ENCODE measurements around the gene ZC3H12C. TPM values are rescaled to one million over a fixed set of nuclear protein-coding genes. Genes with fewer than 3 reads are reported as not detected.

ZC3H12C gene
- total RNA-seq, 1 donor from 2014 or later, result 5.0 TPM

GRCh38 chr11:110169738-110170137 lies 76.5 kb downstream of the ZC3H12C start:
- no peak for TF ChIP-seq CTCF (conservative IDR thresholded peaks at IDR 0.05; ENCODE audit: low read depth, low read length)

GRCh38 chr11:110172468-110173065 lies 79.4 kb downstream of the ZC3H12C start:
- no peak overlapping the region for H3K4me3 ChIP-seq (ENCODE audit: low read depth, low read length)
- DNase-seq (ENCODE audit: low read depth), result no peak
- no peak for TF ChIP-seq CTCF (conservative IDR thresholded peaks at IDR 0.05; ENCODE audit: low read depth, low read length)

More at GRCh38 chr11:110169738-110170137, 76.5 kb downstream of the ZC3H12C start:
- H3K4me3 ChIP-seq (ENCODE audit: low read depth, low read length), result no peak overlapping the region
- DNase-seq (ENCODE audit: low read depth), result no peak

GRCh38 chr11:110173811-110174644 lies 80.8 kb downstream of the ZC3H12C start:
- TF ChIP-seq CTCF (conservative IDR thresholded peaks at IDR 0.05; ENCODE audit: low read depth, low read length), result peak; percentile 94
- DNase-seq (ENCODE audit: low read depth), result no peak
- H3K4me3 ChIP-seq (ENCODE audit: low read depth, low read length), result no peak overlapping the region

GRCh38 chr11:110174645-110175310 lies 81.6 kb downstream of the ZC3H12C start:
- H3K4me3 ChIP-seq (ENCODE audit: low read depth, low read length), result no peak overlapping the region
- no peak for DNase-seq (ENCODE audit: low read depth)
- no peak for TF ChIP-seq CTCF (conservative IDR thresholded peaks at IDR 0.05; ENCODE audit: low read depth, low read length)

GRCh38 chr11:110176366-110177085 lies 83.3 kb downstream of the ZC3H12C start:
- no peak overlapping the region for H3K4me3 ChIP-seq (ENCODE audit: low read depth, low read length)
- DNase-seq (ENCODE audit: low read depth), result no peak
- TF ChIP-seq CTCF (conservative IDR thresholded peaks at IDR 0.05; ENCODE audit: low read depth, low read length), result no peak

- DNase-seq (ENCODE audit: low read depth), result no peak
- no peak for TF ChIP-seq CTCF (conservative IDR thresholded peaks at IDR 0.05; ENCODE audit: low read depth, low read length)
- H3K4me3 ChIP-seq (ENCODE audit: low read depth, low read length), result no peak overlapping the region
Observed at GRCh38 chr11:110177086-110177456, 83.9 kb downstream of the ZC3H12C start.

Data from epithelial cell of proximal tubule (primary cell).